ENCODE results near the gene AGTR1. TPM values are rescaled to one million over a fixed set of nuclear protein-coding genes. Genes with fewer than 3 reads are reported as not detected.
"Not testable (repeated sequence)": the region's sequence is repeated elsewhere in the genome, so short reads cannot be mapped to it uniquely, and the experiment has no call there.

Gene AGTR1
- total RNA-seq, 6 experiments from 2014 or later, result 23.9 to 46.5 (median 36.3) TPM

- Histone ChIP-seq H3K36me3 (no peaks in the 10 kb centered on the region), H3K9me3 (no peaks in the 10 kb centered on the region), H3K4me1 (no peaks in the 10 kb centered on the region), H3K27ac (no peak overlapping the region), H3K4me3 (no peak overlapping the region), H3K27me3 (no peaks in the 10 kb centered on the region)
- WGBS (ENCODE audit: insufficient coverage, low coverage, low lambda C conversion rate, missing lambda C conversion rate), result 66% methylated on average over 2 of the region's 3 CpGs
- intact Hi-C loops (cut with DNase I), result no loop called here
- ATAC-seq (no peak), DNase-seq (no peak)
- TF ChIP-seq CTCF (IDR thresholded peaks at IDR 0.05), result no peak
- TF ChIP-seq POLR2A (IDR thresholded peaks at IDR 0.05), result no peak
Measured at GRCh38 chr3:148748283-148748682, 50.6 kb downstream of the AGTR1 start.

GRCh38 chr3:148750296-148750695 is 52.6 kb downstream of the AGTR1 start:
- TF ChIP-seq POLR2A (IDR thresholded peaks at IDR 0.05) (no peak), CTCF (IDR thresholded peaks at IDR 0.05) (no peak)
- Histone ChIP-seq H3K9me3 (no peaks in the 10 kb centered on the region), H3K27ac (no peak overlapping the region), H3K4me1 (no peaks in the 10 kb centered on the region), H3K4me3 (no peak overlapping the region), H3K36me3 (no peaks in the 10 kb centered on the region), H3K27me3 (no peaks in the 10 kb centered on the region)
- 52% methylated on average over 3 of the region's 3 CpGs for WGBS (ENCODE audit: insufficient coverage, low coverage, low lambda C conversion rate, missing lambda C conversion rate)
- ATAC-seq, result no peak
- intact Hi-C loops (cut with DNase I), result no loop called here
- DNase-seq, result no peak

- no peak overlapping the region for H3K27ac ChIP-seq
- DNase-seq, result no peak
- no peaks in the 10 kb centered on the region for H3K9me3 ChIP-seq
- no peaks in the 10 kb centered on the region for H3K27me3 ChIP-seq
- no peak for ATAC-seq
- intact Hi-C loops (cut with DNase I), result no loop called here
- no peaks in the 10 kb centered on the region for H3K36me3 ChIP-seq
- no peaks in the 10 kb centered on the region for H3K4me1 ChIP-seq
- no peak for TF ChIP-seq CTCF (IDR thresholded peaks at IDR 0.05)
- no peak for TF ChIP-seq POLR2A (IDR thresholded peaks at IDR 0.05)
- WGBS (ENCODE audit: insufficient coverage, low coverage, low lambda C conversion rate, missing lambda C conversion rate), result 81% methylated on average over 3 of the region's 3 CpGs
- no peak overlapping the region for H3K4me3 ChIP-seq
Measured at GRCh38 chr3:148751461-148751860, 53.8 kb downstream of the AGTR1 start.

GRCh38 chr3:148753385-148753784 is 55.7 kb downstream of the AGTR1 start:
- DNase-seq; H3K4me1 ChIP-seq; H3K9me3 ChIP-seq; H3K36me3 ChIP-seq; ATAC-seq; H3K4me3 ChIP-seq; H3K27ac ChIP-seq; intact Hi-C loops (cut with DNase I); H3K27me3 ChIP-seq: not testable (repeated sequence)
- WGBS (ENCODE audit: insufficient coverage, low coverage, low lambda C conversion rate, missing lambda C conversion rate), result 86% methylated on average over 5 of the region's 5 CpGs

GRCh38 chr3:148755570-148755969 is 57.9 kb downstream of the AGTR1 start:
- no peak overlapping the region for H3K27ac ChIP-seq
- no peak for TF ChIP-seq POLR2A (IDR thresholded peaks at IDR 0.05)
- no peak for TF ChIP-seq CTCF (IDR thresholded peaks at IDR 0.05)
- DNase-seq (no peak), ATAC-seq (no peak)
- no peaks in the 10 kb centered on the region for H3K9me3 ChIP-seq
- intact Hi-C loops (cut with DNase I), result no loop called here
- no peaks in the 10 kb centered on the region for H3K27me3 ChIP-seq
- H3K36me3 ChIP-seq, result no peaks in the 10 kb centered on the region
- H3K4me1 ChIP-seq, result no peaks in the 10 kb centered on the region
- H3K4me3 ChIP-seq, result no peak overlapping the region

Measured in right lobe of liver (tissue), 6 donors.